ENCODE measurements around the gene CT47C1. TPM values are rescaled to one million over a fixed set of nuclear protein-coding genes. Genes with fewer than 3 reads are reported as not detected.
"Not testable (repeated sequence)": the region's sequence is repeated elsewhere in the genome, so short reads cannot be mapped to it uniquely, and the experiment has no call there.

Gene CT47C1
- total RNA-seq, 1 experiment from 2014 or later = not detected

DNA sequence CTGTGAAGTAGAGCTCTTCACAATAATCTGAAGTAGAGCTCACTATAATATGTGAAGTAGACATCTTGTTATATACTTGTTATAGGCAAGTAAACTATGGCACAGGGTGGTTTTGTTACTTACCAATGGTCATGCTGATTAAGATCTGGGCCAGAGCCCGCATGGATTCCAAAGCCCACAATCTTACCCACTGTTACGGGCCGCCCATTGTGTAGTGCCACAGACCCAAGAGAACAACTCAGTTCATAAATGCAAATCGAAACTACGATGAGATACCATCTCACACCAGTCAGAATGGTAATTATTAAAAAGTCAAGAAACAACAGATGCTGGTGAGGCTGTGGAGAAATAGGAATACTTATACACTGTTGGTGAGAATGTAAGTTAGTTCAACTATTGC is 46.9 kb upstream of the CT47C1 start:
- Histone ChIP-seq H3T11ph (ENCODE audit: low read length) (no peak overlapping the region), H3K9me3 (ENCODE audit: control insufficient read depth, low read depth, low read length) (peaks cover 22% of the 10 kb centered on the region), H2BK15ac (ENCODE audit: low read depth, low read length) (no peak overlapping the region), H3K4ac (ENCODE audit: low read depth, low read length) (no peak overlapping the region), H3K23me2 (ENCODE audit: insufficient read length, low read depth, low read length, poor library complexity, severe bottlenecking) (no peaks in the 10 kb centered on the region), H3K4me2 (ENCODE audit: insufficient read depth, insufficient read length, low read length) (no peak overlapping the region), H3K27me3 (ENCODE audit: insufficient read depth, low read length) (no peaks in the 10 kb centered on the region), H2BK5ac (ENCODE audit: insufficient read length, low read length) (no peak overlapping the region), H3K56ac (ENCODE audit: insufficient read length, low read depth, low read length) (no peak overlapping the region), H4K91ac (ENCODE audit: insufficient read length, low read depth, low read length) (no peak overlapping the region), H3K18ac (ENCODE audit: insufficient read length, low read depth, low read length) (no peak overlapping the region), H3K23ac (ENCODE audit: insufficient read length, low read depth, low read length) (no peak overlapping the region), H2AK5ac (ENCODE audit: insufficient read length, low read length) (no peak overlapping the region), H2BK12ac (ENCODE audit: insufficient read length, low read depth, low read length) (no peak overlapping the region), H3K9ac (ENCODE audit: extremely low read depth, insufficient read length, low read length) (no peak overlapping the region), H4K8ac (replicated peaks; ENCODE audit: insufficient read length, low read depth, low read length) (no peak overlapping the region), H2BK20ac (ENCODE audit: low read depth, low read length, poor library complexity, severe bottlenecking) (no peak overlapping the region), H2AFZ (ENCODE audit: low read length) (no peak overlapping the region), H3K79me2 (ENCODE audit: insufficient read depth, low read length) (no peaks in the 10 kb centered on the region), H4K20me1 (ENCODE audit: control insufficient read depth, insufficient read depth, insufficient read length) (no peaks in the 10 kb centered on the region), H3K27ac (ENCODE audit: insufficient read length, low read depth, low read length) (no peak overlapping the region), H2BK120ac (ENCODE audit: low read depth, low read length, poor library complexity, severe bottlenecking) (no peak overlapping the region), H4K5ac (ENCODE audit: insufficient read length, low read depth, low read length) (no peak overlapping the region), H3K4me1 (ENCODE audit: insufficient read depth, low read length) (no peaks in the 10 kb centered on the region), H3K14ac (ENCODE audit: insufficient read depth, low read length) (no peak overlapping the region), H3K79me1 (ENCODE audit: insufficient read depth, low read depth, low read length, poor library complexity, severe bottlenecking) (no peaks in the 10 kb centered on the region)
- WGBS (ENCODE audit: extremely low coverage, insufficient read length, low lambda C conversion rate) = no CpG with 5 or more reads among the region's 5 CpGs
- no peak overlapping the region for H3K4me3 Mint-ChIP-seq
- DNase-seq = no peak
- no peak overlapping the region for H3K27ac Mint-ChIP-seq
- TF ChIP-seq, protein P1, sequence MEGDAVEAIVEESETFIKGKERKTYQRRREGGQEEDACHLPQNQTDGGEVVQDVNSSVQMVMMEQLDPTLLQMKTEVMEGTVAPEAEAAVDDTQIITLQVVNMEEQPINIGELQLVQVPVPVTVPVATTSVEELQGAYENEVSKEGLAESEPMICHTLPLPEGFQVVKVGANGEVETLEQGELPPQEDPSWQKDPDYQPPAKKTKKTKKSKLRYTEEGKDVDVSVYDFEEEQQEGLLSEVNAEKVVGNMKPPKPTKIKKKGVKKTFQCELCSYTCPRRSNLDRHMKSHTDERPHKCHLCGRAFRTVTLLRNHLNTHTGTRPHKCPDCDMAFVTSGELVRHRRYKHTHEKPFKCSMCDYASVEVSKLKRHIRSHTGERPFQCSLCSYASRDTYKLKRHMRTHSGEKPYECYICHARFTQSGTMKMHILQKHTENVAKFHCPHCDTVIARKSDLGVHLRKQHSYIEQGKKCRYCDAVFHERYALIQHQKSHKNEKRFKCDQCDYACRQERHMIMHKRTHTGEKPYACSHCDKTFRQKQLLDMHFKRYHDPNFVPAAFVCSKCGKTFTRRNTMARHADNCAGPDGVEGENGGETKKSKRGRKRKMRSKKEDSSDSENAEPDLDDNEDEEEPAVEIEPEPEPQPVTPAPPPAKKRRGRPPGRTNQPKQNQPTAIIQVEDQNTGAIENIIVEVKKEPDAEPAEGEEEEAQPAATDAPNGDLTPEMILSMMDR (conservative IDR thresholded peaks at IDR 0.05) = no peak
- H3K9me3 Mint-ChIP-seq = peaks cover 66 to 71% of the 10 kb centered on the region in 2 experiments
- H3K27me3 Mint-ChIP-seq (ENCODE audit: low read depth) = peaks cover 10% of the 10 kb centered on the region
- H3K4me1 Mint-ChIP-seq = no peaks in the 10 kb centered on the region
- peaks cover 2 to 7% (median 4%) of the 10 kb centered on the region in 3 experiments; a peak in 3 of 7 replicates for H3K36me3 Mint-ChIP-seq (ENCODE audit: insufficient read depth in 1 of 3, low read depth in 3 of 3)

DNA sequence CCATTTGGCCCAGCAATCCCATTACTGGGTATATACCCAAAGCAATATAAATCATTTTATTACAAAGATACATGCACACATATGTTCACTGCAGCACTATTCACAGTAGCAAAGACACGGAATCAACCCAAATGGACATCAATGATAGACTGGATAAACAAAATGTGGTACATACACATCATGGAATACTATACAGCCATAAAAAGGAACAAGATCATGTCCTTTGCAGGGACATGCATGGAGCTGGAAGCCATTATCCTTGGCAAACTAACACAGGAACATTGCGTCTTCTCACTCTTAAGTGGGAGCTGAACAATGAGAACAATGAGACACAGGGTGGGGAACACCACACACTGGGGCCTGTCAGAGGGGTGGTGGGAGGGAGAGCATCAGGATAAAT is 46.4 kb upstream of the CT47C1 start:
- not testable (repeated sequence) for H3K4ac ChIP-seq (ENCODE audit: low read depth, low read length); H2BK12ac ChIP-seq (ENCODE audit: insufficient read length, low read depth, low read length); H2BK120ac ChIP-seq (ENCODE audit: low read depth, low read length, poor library complexity, severe bottlenecking); H4K20me1 ChIP-seq (ENCODE audit: control insufficient read depth, insufficient read depth, insufficient read length); H3K36me3 Mint-ChIP-seq (ENCODE audit: insufficient read depth in 1 of 3, low read depth in 3 of 3); H3K4me1 ChIP-seq (ENCODE audit: insufficient read depth, low read length); H2AFZ ChIP-seq (ENCODE audit: low read length); H4K8ac ChIP-seq (replicated peaks; ENCODE audit: insufficient read length, low read depth, low read length); H3K23ac ChIP-seq (ENCODE audit: insufficient read length, low read depth, low read length); H4K91ac ChIP-seq (ENCODE audit: insufficient read length, low read depth, low read length); H3K23me2 ChIP-seq (ENCODE audit: insufficient read length, low read depth, low read length, poor library complexity, severe bottlenecking); H2AK5ac ChIP-seq (ENCODE audit: insufficient read length, low read length); H2BK15ac ChIP-seq (ENCODE audit: low read depth, low read length); H3K27ac Mint-ChIP-seq; H3K4me2 ChIP-seq (ENCODE audit: insufficient read depth, insufficient read length, low read length); H4K5ac ChIP-seq (ENCODE audit: insufficient read length, low read depth, low read length); H3K4me1 Mint-ChIP-seq; H2BK20ac ChIP-seq (ENCODE audit: low read depth, low read length, poor library complexity, severe bottlenecking); H3K79me1 ChIP-seq (ENCODE audit: insufficient read depth, low read depth, low read length, poor library complexity, severe bottlenecking); H2BK5ac ChIP-seq (ENCODE audit: insufficient read length, low read length); H3K18ac ChIP-seq (ENCODE audit: insufficient read length, low read depth, low read length); DNase-seq; H3K4me3 Mint-ChIP-seq; H3K79me2 ChIP-seq (ENCODE audit: insufficient read depth, low read length); H3K27me3 ChIP-seq (ENCODE audit: insufficient read depth, low read length); H3K56ac ChIP-seq (ENCODE audit: insufficient read length, low read depth, low read length); H3K9ac ChIP-seq (ENCODE audit: extremely low read depth, insufficient read length, low read length); H3T11ph ChIP-seq (ENCODE audit: low read length); H3K14ac ChIP-seq (ENCODE audit: insufficient read depth, low read length); H3K27ac ChIP-seq (ENCODE audit: insufficient read length, low read depth, low read length)
- no CpG with 5 or more reads among the region's 2 CpGs for WGBS (ENCODE audit: extremely low coverage, insufficient read length, low lambda C conversion rate)
- Mint-ChIP-seq H3K9me3 (peaks cover 65 to 71% of the 10 kb centered on the region in 2 experiments), H3K27me3 (ENCODE audit: low read depth) (peaks cover 10% of the 10 kb centered on the region)
- peaks cover 24% of the 10 kb centered on the region for H3K9me3 ChIP-seq (ENCODE audit: control insufficient read depth, low read depth, low read length)
